ENCODE measurements around the gene VPS35L.

VPS35L gene

DNA sequence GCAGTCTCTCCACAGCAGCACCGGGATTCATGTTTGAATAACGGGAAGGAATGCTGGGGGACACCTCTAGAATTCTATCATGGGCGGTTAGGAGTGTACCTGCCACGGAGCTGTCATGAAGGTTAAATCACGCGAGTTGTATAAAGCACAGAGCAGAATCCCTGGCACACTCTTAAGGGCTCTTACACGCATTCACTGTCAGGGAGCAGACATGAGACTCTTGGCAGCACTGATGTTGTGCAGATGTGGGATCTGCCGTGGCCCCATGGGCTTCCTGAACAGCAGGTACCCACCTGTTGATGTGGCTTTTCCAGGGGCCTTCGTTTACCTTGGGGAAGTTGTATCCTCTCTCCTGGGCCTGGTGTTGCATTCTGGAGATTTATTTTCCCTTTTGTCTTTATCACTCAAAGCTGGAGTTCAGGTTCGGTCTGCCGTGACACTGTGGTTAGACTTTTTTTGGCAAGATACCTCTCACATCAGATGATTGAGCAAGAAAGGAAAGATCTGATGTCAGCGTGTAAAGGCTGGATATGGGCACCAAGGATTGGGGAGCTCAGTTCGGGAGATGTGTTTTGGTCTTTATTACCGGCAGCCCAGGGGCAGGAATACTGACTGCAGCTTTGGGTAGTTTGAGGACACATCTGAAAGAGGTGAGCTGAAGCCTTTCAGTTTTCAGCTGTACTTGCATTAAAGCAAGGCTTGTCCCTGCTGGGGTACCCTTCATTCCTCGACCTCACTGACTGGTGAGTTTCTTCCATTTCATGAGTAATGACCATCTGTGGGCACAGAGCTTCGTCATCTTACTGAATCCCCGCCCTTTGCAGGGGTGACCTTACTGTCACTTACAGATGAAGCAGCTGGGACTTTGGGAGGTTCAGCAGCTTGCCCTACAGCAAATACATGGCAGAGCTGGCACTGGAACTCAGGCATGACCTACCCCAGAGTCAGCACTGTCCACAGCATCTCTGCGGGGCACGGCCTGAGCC lies 143.3 kb downstream of the VPS35L start:
- no peak for DNase-seq

DNA sequence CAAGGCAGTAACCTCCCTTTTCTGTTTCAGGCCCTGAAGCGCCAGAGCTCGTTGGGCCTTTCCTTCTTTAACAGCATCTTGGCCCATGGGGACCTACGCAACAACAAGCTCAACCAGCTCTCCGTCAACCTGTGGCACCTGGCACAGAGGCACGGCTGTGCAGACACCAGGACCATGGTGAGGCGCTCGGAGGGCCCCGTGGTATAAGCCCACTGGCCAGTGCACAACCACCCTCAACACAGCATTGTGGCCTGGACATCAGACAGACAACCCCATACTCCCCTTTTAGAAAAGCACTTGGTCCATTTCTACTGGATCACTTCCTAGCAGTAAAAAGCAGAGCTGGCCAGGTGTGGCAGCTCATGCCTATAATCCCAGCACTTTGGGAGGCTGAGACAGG lies 144.0 kb downstream of the VPS35L start:
- no peak for DNase-seq

DNA sequence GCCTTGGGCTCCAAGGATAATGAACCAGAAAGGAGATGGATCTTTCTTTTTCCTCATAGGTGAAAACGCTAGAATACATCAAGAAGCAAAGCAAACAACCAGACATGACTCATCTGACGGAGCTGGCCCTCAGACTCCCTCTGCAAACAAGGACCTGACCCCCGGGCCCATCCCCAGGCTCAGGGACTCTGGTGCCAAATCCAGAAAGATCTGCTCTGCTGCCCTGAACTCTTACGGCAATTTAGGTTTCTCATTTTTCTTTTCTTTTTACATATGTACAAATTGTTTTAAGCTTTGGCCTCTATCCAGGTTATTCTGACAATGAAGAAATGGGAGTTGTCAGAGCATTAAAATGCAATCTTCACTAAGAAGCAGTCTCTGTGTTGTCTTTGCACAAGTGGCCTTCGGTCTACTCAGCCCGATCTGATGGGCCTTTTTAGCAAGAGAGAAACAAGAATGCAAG lies 144.8 kb downstream of the VPS35L start:
- no peak for DNase-seq

DNA sequence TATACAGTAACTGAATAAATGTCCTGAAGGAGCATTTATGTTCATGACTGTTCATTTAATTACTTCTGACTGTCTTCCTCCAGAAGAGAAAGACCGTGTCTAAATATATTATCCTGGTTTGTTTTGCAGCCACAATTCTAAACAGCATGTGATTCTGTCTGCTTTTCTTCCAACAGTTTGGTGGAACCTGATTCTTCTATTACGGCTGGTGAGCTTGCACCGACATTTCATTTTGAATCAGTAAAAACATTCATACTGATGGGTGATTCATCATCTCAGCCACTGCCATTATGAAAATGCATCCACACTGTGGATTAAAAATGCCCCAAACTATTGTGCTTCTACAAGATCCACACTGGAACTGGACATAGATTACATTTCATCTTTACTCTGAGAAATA lies 145.6 kb downstream of the VPS35L start:
- no peak for DNase-seq

DNA sequence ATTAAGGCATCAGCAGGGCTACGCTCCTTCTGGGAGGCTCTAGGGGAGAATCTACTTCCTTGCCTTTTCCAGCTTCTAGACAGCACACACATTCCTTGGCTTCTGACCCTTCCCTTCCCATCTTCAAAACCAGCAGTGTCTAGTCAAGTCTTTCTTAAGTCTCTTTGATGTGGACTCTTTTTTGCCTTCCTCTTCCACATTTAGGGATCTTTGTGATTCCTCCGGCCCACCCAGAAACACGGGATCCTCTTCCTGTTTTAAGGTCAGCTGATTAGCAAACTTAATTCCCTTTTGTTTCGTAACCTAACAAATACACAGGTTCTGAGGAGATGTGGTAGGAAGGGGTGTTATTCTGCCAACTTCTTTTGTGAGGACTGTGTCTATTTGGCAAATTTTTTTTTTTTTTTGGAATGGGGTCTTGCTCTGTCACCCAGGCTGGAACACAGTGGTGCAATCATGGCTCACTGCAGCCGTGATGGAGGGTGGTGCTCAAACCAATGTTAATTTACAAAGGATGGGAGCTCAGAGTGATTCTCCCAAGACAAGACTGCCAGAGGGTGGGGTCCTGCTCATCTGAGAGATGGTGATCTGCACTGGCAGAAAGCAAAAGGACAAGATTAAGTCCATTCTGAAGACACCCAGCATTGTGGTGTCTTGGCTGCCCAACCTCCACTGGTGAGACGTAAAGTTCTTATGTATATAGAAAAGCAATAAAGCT lies 147.8 kb downstream of the VPS35L start:
- DNase-seq, result no peak

DNA sequence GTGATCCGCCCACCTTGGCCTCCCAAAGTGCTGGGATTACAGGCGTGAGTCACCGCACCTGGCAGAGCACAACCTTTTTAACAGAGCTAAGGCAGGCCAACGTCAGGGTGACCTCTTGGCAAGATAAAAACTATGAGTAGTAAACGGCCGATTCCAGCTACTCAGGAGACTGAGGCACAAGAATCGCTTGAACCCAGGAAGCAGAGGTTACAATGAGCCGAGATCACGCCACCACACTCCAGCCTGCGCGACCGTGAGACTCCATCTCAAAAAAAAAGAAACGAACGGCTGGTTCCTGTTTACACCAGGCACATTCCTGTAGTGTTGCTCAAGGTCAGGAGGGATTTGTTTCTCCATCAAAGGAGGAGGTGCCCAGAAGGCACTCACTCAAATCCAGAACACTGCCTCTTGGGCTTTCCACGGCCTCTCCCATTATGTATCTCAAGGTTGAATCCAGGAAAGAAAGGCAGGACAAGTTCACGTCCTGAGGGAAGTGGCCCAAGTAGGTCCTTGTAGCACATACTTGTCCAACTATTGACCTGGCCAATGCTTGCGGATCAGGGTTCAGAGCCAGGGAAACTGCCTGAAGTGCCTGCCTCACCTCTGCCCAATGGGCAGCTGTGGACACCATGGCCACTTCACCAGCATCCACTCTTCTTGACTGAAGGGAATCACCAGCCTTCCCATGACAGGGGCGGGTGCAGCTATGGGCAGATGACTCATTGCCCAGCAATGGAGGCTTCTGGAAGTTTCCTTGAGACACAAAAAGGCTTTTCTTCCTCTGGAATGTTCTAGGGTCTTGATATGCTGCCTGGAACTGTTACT lies 149.0 kb downstream of the VPS35L start:
- DNase-seq, result no peak

DNA sequence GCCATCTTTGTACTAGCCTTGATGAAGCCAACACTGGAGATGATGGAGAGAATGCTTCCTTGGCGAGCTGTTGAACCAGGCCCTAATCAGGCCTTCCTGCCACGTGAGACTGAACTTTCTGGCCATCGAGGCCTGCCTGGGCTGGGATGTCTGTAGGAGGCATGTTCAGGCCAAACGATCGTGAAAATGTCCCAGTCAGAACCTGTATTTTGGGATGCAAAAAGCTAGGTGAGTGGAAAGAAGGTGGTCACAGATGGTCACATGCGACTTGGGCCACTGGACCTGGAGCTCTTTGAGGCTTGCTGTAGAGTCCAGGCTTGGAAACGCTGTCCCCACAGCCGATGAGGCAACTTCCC lies 149.6 kb downstream of the VPS35L start:
- no peak for DNase-seq

DNA sequence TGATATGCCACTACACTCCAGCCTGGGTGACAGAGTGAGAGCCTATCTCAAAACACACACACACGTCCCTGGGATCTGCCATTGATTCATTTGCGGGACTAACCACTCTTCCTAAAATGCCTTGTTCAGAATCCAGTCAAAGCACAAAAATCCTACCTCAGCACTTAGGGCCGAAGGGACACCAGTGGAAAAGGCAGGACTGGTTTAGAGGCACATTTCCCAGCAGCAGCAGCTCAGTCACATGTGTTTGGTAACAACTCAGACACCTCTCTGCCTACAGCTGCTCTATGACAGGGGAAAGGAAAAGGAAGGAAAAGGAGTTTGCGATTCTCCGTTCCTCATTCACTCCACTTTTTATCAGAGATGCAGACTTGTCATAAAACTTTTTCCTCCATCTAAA lies 150.3 kb downstream of the VPS35L start:
- no peak for DNase-seq

DNA sequence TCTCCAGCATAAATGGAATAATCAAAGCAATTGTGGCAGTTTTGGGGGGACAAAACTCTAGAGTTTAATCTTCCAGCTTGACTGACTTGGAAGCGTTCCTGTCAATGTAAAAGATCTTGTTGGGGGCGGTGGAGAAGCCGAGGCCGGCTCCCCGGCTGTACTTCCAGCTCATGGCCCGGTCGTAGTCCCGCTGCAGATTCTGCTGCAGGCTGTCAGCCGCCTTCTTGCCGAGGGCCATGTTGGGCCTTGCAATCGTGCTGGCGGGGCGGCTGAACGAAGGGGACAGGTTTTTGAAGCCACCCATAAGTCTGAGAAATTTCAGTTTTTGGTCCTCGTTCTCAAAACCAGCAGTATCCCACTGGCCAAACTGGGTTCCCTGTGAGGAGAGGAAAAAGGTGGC lies 151.3 kb downstream of the VPS35L start:
- DNase-seq, result no peak

DNA sequence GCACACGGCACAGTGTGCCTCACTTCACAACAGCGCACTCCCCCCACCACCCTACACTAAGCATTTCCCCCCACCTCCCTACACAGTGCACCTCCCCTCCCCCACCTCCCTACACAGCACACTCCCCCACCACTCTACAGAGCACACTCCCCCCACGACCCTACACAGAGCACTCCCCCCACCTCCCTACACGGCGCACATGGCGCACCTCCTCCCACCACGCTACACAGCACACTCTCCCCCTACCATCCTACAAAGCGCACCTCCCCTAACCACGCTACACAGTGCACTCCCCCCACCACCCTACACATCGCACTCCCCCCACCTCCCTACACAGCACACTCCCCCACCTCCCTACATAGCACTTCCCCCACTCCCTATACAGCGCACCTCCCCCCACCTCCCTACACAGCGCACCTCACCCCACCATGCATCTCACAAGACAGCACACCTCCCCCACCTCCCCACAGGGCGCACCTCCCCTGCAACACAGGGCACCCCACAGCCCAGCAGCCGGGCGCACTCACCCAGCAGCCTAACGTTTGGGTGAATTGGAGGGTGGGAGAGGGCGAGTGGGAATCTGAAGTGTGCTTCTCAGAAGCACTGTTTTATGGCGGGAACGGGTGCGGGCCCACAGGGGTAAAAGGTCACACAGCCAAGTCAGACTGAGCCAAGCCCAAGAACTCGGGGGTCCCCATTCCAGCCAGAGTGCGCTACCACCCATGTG lies 152.2 kb downstream of the VPS35L start:
- no peak for DNase-seq

DNA sequence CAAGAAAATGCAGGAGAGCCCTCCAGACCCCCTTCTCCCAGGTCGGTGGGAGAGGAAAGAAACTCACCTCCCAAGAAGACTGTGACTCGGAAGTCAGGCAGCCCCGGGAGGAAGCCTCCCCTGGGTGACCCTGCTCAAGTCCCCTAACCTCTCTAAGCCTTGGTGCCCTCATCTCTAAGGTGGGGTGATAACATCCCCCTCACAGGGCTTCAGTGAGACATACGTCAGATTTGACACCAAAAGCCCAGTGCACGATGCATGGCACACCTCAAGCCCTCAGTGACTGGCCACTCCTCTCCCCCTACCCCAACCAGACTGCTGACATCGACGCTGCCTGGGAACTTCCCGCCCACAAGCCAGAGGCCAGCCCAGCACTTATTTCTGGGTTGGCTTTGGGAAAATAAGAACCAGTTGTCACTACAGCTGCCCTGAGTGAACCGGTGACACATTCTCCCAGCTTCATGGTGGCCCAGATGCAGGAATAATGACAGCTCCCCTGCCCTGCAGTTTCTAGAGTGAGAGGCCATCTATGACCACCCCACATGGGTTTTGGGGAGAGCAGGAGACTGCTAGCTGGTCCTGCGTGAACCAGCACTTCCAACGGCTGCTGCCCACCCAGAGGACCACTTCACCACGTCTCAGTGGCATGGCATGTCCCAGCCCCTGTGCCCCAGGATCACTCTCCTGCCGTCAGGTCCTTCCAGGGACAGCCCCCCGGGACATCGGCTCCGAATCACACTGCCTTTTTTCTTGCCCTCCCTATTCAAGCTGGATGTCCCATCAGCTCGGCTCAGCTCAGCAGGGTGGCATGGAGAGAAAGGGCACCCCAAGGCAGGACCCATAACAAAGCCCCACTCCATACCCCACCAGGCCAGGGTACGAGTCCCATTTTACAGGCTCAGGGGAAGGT lies 153.0 kb downstream of the VPS35L start:
- DNase-seq, result no peak

DNA sequence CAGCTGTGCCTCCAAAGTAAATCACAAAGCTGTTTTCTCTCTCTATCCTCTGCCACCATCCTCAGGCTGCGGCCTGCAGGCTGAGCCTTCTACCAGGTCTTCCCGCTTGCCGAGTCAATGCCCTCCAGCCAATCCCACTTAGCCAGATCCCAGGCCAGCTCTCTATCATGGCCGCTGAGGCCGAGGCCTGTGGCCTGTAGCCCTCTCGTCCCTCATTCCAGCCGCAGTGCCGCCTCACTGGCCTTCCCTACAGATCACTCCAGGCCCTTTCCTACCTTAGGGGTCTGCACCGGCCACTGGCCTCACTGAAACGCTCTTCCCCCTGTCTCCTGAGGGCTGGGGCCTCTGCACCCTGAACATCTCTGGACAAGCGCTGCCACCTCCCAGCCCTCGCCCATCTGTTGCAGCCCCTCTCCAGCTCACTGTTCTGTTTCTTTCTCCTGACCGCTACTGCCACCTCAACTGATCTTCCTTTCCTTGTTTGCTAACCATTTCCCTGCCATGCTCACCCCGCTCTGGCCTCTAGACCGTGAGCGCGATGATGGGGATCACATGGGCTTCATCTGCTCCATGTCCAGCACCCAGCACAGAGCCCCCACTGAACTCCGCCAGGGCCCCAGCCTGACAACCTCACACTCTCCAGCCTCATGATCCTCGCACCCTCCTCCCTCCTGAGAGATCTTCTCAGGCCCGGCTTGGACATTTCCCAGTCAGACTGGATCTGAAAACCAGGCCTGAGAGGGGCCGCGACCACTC lies 154.1 kb downstream of the VPS35L start:
- no peak for DNase-seq

DNA sequence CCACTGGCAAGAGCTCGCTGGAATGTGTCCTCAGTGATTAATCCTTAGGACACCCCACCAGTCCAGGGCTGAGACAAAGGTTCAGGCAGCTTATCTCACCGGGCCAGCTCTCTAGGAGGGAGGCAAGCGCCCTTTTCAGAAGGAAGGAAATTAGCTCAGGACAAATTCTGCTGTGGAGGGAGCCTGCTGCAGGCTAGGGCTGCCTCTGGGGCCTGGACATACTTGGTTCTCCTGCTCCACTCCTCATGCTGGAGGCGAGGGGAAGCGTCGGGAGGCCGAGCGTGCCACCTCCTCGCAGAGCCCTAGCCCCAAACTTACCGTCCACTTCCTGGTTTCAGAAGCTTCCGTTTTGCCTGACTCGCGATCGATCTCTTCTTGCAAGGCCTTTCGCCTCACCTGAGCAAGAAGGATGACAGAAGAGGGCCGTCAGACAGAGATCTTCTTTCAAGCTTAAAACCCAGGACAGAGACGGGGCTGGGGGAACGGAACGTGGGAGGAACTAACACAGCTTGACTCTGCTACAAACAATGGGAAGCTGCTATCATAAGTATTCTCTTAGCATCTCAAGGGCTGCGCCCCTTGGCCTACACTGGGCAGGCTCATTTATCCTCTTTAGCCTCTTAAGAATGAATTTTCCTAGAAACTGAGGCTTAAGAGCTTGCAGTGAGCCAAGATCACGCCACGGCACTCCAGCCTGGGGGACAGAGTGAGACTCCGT lies 154.8 kb downstream of the VPS35L start:
- no peak for DNase-seq

DNA sequence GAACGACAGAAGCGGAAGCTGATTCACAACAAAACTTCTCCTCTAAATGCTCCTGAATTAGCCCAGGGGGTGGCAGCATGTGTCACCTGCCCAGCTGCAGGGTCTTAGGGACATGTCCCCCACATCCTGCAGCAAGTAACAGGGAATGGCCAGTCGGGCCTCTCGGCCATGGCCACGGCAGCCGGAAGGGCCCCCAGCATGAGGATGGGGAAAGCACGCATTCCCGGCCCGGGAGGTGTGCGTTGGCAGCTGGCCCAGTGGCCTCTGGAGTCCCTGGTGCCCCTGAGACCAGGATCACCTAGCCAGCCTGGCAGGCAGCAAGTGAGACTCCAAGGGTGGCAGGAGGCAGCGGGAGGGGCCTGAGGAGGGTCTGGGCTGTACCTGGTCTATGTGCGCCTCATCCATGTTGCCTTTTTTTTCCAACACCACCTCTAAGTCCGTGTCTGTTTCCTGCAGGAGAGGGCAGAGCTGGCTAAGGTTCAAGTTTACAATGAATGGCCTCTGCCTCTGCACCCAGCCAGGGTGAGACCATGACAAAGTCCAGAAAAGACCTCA lies 155.6 kb downstream of the VPS35L start:
- no peak for DNase-seq

DNA sequence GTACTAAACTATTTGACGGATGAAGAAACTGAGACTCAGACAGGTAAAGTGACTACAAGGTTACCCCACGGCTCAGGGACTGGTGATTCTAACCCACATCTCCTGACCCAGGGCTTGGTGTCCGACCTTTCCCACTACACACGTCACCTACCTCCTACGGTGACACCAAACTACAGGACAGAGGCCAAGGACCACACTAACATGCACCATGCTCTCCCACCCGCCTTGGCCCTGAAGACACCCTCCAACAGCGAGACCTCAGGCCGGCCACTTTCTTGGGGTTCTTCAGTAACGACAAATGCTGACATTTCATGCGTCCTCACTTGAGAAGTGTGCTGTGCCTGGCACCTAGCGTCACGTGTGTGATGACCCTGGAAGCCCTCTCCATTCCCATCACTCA lies 156.1 kb downstream of the VPS35L start:
- no peak for DNase-seq

DNA sequence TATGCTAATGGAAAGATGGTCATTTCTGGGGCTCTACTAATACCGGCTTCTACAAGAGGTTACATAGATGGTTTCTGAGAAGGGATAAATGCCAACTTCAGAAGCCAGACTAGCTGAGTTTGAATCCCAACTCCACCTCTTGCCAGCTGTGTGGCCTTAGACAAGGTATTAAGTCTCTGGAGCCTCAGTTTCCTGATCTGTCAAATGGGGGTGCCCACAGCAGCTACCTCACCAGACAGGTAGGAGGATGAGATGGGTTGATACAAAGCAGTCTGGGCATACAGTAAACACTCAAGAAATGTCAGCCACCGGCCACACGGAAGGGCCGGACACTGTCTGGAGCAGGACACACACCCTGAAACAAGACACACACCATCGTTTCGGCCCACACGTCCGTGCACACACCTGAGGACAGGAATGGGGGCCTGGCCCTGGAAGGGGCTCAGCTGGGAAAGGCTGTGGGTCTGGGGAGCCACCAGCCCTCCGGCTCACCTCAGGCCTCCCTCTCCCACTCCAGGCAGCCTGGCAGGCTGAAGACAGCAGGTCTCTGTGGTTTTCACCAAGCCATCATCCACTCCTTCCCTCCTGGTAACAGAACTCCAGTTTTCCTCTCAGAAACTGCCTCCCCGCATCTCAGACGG lies 157.0 kb downstream of the VPS35L start:
- no peak for DNase-seq

DNA sequence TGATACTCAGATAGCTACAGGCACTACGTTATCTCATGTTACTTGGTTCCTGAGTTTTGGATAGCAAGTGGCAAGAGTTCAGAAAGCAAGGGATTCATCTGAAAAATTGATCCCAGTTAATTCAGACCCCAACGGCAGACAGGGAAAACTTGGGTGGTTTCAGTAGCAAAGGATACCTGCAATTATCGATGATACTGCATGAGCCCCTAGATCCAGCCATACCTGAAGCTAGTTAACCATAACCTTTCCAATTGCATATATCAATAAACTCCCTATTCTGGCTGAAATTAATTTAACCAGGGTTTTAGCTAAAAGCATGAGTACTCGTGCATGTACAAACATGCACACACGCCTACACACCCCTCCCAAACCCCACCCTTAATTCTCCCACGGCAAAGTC lies 158.2 kb downstream of the VPS35L start:
- DNase-seq, result no peak

DNA sequence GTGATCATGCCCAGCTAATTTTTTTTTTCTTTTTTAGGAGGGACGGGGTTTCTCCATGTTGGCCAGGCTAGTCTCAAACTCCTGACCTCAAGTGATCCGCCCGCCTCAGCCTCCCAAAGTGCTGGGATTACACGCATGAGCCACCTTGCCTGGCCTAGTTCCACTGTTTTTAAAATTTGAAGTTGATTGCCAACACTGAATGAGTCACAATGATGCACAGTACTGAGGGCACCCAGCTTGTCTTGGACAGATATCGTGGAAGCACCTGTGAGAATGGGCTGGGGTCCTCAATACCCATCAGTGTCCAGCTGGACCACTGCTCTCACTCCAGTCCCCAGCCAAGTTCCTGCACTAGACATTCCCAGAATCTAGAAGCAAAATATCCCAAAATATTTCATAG lies 160.1 kb downstream of the VPS35L start:
- DNase-seq, result no peak

DNA sequence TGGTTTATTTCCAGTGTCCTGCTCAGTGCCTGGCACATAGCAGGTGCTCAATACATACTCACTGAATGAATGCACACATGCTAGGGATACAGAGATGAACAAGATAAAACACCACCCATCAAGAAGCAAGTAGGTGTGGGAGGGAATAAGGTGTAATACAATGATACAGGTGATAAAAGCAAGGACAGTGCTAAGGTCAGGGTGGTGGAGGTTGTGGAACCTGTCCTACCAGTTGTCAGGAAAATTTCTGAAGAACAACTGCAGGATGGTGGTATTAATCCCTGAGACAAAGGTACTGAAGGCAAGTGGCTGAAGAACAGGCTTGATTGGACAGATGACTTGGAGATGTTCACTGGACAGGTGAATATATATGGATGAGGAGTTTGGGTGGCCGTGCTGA lies 160.7 kb downstream of the VPS35L start:
- no peak for DNase-seq
